Measurements from ENCODE around the gene SLC10A7. TPM values are rescaled to one million over a fixed set of nuclear protein-coding genes. Genes with fewer than 3 reads are reported as not detected.

The SLC10A7 gene
- polyA plus RNA-seq, 6 donors from 2014 or later, result 4.1 to 13.6 (median 8.0) TPM

DNA sequence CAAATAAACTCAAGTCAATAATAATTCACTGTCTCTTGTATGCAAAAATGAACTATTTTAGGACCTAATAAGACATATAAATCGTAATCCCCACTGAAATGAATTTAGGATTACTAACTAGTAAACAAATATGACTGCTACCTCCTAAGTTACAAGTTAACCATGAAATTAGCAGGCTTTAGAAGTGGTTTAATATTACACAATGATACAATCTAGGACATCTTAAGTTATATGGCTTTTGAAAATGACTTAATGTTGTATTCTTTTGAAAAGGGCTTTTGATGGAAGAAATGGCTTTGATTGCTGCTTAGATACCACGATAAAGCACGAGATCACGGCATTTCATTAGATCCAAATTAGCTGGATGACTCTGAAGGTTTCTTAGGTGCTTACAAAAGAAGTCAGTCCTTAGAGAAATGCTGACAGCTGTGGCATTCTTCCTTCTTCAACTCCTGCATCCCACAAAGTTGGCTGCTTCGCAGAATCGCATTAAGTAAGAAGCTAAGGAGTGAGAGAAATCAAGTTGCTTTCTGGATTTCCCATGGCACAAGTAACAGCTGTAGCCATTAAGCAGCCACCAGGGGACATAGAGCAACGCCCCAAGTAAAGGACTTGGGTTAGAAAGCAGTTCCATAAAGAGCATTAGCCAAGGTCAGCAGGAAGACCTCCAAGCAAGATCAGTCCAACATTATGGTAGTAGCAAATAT, 6.9 kb downstream of the SLC10A7 start:
- H3K27me3 Mint-ChIP-seq, result no peaks in the 10 kb centered on the region
- peak overlapping the region in 1 of 6 donors; percentile 12 for H3K27ac Mint-ChIP-seq

DNA sequence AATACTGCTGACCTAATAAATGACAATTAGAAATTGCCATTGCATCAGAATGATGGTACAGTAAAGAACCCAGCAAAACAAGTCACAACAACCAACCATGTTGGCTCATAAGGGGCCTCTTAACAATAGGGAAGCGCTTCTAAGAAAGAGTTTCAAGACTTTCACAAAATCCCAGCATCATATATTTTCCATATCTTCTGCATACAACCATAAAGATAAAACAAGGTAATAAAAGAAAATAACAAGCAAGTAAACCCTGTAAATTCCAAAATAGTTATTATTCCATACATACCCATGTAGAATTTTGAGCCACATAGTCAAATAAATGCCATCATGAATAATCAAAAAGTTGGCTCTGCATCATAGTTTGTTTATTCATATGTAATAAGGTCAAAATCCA, 8.2 kb downstream of the SLC10A7 start:
- H3K4me1 Mint-ChIP-seq, result peaks cover 0 to 4% (median 3%) of the 10 kb centered on the region in 3 donors
- H3K27me3 Mint-ChIP-seq, result no peaks in the 10 kb centered on the region
- H3K4me3 Mint-ChIP-seq, result no peak overlapping the region
- peaks cover 6 to 8% of the 10 kb centered on the region in 2 donors for H3K36me3 Mint-ChIP-seq
- H3K9me3 Mint-ChIP-seq, result no peaks in the 10 kb centered on the region
- ATAC-seq (ENCODE audit: low read depth in 2 of 2), result no peak
- no peak overlapping the region for H3K27ac Mint-ChIP-seq
- DNase-seq, result no peak

More for the DNA sequence above, 6.9 kb downstream of the SLC10A7 start:
- H3K36me3 Mint-ChIP-seq, result no peaks in the 10 kb centered on the region
- no peaks in the 10 kb centered on the region for H3K9me3 Mint-ChIP-seq
- H3K4me3 Mint-ChIP-seq, result no peak overlapping the region
- peaks cover 0 to 4% (median 4%) of the 10 kb centered on the region in 3 donors for H3K4me1 Mint-ChIP-seq
- no peak for DNase-seq
- ATAC-seq (ENCODE audit: low read depth in 2 of 2), result no peak

DNA sequence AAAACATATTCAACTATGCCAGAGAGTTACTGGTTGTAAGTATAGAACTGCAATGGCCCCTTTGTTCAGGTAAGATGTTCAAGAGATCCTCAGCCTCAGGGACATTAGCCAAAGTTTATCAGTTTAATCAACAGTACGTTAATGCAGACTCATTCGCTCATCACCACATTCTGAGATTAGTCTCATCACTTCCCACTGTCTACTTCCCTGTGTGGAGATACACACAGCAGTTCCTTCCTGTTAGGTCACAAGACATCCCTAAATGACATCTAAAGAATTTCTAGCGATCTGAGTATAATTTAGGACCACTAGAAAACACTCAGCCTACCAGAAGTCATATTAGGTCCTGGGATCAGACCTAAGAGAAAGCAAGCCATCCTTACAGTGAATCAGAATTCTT, 10.4 kb downstream of the SLC10A7 start:
- ATAC-seq (ENCODE audit: low read depth in 2 of 2) (no peak), DNase-seq (no peak)
- Mint-ChIP-seq H3K27me3 (no peaks in the 10 kb centered on the region), H3K9me3 (no peaks in the 10 kb centered on the region), H3K4me1 (peaks cover 0 to 5% (median 0%) of the 10 kb centered on the region in 3 donors), H3K4me3 (no peak overlapping the region), H3K36me3 (peaks cover 17 to 19% of the 10 kb centered on the region in 2 donors), H3K27ac (no peak overlapping the region)

DNA sequence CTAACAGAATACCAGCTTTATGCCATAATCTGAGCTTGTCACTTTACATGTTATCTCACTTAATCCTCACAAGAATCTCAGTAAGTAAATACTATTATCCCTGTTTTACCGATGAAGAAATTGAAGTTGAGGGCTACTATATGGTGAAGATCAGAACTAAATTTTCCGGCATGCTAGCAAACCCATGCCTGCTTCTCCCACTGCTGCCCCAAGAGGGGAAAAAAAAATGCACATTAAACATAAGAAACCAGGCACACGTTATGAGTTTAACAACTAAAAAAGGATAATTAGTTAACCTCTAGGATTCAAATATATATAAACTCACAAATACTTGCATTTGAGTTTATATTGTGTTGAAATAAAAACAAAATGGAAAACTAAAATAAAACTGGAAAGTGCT, 10.8 kb downstream of the SLC10A7 start:
- DNase-seq (no peak), ATAC-seq (ENCODE audit: low read depth in 2 of 2) (no peak)
- Mint-ChIP-seq H3K9me3 (no peaks in the 10 kb centered on the region), H3K27ac (no peak overlapping the region), H3K36me3 (peaks cover 17 to 19% of the 10 kb centered on the region in 2 donors), H3K27me3 (no peaks in the 10 kb centered on the region), H3K4me1 (peaks cover 0 to 5% (median 0%) of the 10 kb centered on the region in 3 donors), H3K4me3 (no peak overlapping the region)

DNA sequence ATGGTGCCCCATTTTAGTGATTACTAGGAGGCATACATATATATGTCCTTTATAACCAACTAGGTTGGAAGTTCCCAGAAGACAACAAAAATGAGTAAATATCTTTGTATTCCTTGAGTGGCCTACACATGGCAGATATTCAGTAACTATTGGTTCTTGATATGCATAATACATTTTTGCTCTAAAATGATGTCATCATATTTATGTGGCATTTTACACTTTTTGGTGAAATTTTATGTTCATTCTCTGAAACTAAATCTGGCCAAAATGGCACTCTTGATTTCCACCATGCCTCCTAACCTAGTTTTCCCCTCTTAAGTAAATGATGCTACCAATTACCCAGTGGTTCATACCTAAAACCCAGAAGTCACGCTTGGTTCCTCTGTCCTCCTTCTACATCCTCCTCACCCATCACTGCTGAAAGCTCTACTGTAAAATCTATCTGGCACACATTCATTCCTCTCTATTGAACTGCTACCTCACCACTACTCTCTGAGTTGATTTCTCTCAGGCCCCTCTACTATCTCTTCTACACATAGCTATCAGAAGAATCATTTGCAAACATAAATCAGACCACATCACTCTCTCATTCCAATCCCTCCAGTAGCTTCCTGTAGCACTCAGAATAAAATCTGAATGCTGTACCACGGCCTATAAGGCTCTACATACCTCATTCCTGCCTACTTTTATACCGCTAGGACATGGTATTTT, 13.4 kb downstream of the SLC10A7 start:
- Mint-ChIP-seq H3K9me3 (no peaks in the 10 kb centered on the region), H3K27ac (peak overlapping the region in 1 of 6 donors; percentile 12), H3K4me3 (no peak overlapping the region), H3K27me3 (no peaks in the 10 kb centered on the region), H3K36me3 (peaks cover 21 to 24% of the 10 kb centered on the region in 2 donors), H3K4me1 (peaks cover 0 to 5% (median 0%) of the 10 kb centered on the region in 3 donors)
- DNase-seq (no peak), ATAC-seq (ENCODE audit: low read depth in 2 of 2) (no peak)

DNA sequence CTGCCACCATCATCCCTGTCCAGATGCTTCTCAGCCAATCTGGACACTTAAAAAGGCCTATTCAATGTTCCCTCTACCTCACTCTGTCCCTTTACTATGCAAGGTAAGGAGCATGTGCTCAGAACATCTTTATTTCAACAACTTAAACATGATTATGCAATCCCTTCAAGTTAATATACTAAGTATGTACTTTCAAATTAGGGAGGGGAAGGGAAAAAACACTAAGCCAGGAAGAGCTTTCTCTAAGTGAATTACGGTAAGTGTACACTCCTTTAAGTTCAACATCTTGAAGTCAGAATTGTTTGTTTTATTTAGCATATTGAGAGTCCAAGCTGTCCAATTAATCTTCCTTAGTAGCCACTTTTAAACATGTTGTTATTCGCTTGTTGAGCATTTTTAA, 14.1 kb downstream of the SLC10A7 start:
- no peak for ATAC-seq (ENCODE audit: low read depth in 2 of 2)
- H3K27ac Mint-ChIP-seq, result no peak overlapping the region

DNA sequence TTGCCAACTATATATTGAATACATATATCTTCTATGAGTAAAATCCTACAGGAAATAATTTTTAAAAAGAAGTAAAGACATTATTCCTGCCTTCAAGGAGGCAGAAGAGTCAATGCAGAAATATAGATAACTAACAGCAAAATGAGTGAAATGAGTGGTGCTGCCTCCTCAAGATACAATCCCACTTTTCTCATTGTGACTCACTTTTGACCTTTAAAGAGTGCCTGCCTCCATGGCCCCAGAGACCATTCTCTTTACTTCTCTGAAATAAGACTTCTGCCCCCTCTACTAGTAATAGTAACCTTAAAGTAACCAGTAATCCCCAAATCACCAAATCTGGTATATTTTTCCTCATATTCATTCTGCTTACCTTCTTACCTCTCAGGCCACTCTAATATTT, 15.5 kb downstream of the SLC10A7 start:
- Mint-ChIP-seq H3K9me3 (no peaks in the 10 kb centered on the region), H3K4me1 (peaks cover 0 to 5% (median 0%) of the 10 kb centered on the region in 3 donors), H3K27ac (peak overlapping the region in 1 of 6 donors; percentile 20), H3K27me3 (no peaks in the 10 kb centered on the region), H3K4me3 (no peak overlapping the region), H3K36me3 (peaks cover 26 to 28% of the 10 kb centered on the region in 2 donors)
- no peak for DNase-seq
- no peak for ATAC-seq (ENCODE audit: low read depth in 2 of 2)

More for the DNA sequence above, 14.1 kb downstream of the SLC10A7 start:
- Mint-ChIP-seq H3K4me1 (peaks cover 0 to 5% (median 0%) of the 10 kb centered on the region in 3 donors), H3K9me3 (no peaks in the 10 kb centered on the region), H3K4me3 (no peak overlapping the region), H3K27me3 (no peaks in the 10 kb centered on the region), H3K36me3 (peaks cover 23 to 28% of the 10 kb centered on the region in 2 donors)
- no peak for DNase-seq

DNA sequence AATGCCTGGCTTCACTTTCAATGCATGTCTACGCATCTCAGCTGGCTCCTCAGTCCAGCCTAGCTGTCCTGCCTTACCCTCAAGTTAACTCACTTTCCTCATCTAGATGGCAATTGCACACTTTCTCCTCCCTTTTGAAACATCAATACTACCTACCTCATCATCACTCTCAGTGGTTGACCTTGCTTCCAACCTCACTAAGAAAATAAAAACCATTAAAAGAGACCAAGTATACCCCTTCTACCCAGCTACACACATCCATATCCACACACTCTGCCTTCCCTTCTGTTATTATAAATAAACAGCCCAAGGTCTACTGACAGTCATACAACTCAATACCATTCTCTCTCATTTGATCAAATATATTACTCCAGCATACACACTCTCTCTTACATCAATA, 21.5 kb downstream of the SLC10A7 start:
- Mint-ChIP-seq H3K27me3 (no peaks in the 10 kb centered on the region), H3K27ac (no peak overlapping the region), H3K36me3 (peaks cover 8 to 9% of the 10 kb centered on the region in 2 donors), H3K4me1 (peaks cover 0 to 3% (median 0%) of the 10 kb centered on the region in 3 donors), H3K4me3 (no peak overlapping the region), H3K9me3 (no peaks in the 10 kb centered on the region)
- no peak for DNase-seq
- ATAC-seq (ENCODE audit: low read depth in 2 of 2), result no peak

DNA sequence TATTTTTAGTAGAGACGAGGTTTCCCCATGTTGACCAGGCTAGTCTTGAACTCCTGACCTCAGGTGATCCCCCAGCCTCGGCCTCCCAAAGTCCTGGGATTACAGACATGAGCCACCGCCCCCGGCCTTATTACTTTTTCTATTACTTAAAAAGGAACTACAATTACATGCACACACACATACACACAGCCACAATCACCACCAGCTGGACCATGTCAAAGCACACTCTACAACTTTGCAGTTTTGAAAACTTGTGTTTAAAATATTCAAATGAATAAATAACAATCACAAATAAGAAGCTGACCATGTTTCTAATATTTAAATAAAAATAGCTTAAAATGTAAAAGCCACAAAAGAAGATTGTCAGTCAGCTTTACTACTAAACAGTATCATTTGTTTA, 23.4 kb downstream of the SLC10A7 start:
- no peaks in the 10 kb centered on the region for H3K9me3 Mint-ChIP-seq
- H3K4me1 Mint-ChIP-seq, result peaks cover 0 to 7% (median 0%) of the 10 kb centered on the region in 3 donors
- no peak for ATAC-seq (ENCODE audit: low read depth in 2 of 2)
- no peak for DNase-seq
- H3K27me3 Mint-ChIP-seq, result no peaks in the 10 kb centered on the region
- H3K36me3 Mint-ChIP-seq, result peaks cover 5 to 10% of the 10 kb centered on the region in 2 donors
- no peak overlapping the region for H3K27ac Mint-ChIP-seq
- H3K4me3 Mint-ChIP-seq, result no peak overlapping the region

DNA sequence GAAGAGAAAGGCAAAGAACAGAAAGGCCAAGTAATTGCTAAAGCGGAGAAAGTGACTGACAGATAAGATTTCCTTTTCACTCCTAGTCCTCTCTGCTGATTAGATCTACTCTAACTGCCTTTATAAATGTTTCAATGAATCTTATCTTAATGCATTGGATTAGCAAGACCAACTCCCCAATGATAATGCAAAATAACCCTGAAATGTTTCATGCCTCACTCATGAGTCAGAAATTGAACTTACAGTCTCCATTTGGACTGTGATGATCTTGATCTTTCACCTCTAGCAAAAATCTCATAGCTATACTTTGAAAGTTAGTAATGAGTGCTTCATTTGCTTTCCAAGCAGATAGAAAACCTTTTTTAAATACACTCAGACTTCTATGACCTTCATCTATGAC, 26.5 kb downstream of the SLC10A7 start:
- Mint-ChIP-seq H3K27me3 (no peaks in the 10 kb centered on the region), H3K4me1 (peaks cover 0 to 11% (median 4%) of the 10 kb centered on the region in 3 donors), H3K4me3 (no peak overlapping the region), H3K36me3 (peaks cover 4 to 15% of the 10 kb centered on the region in 2 donors), H3K27ac (no peak overlapping the region), H3K9me3 (no peaks in the 10 kb centered on the region)
- ATAC-seq (ENCODE audit: low read depth in 2 of 2) (no peak), DNase-seq (no peak)

DNA sequence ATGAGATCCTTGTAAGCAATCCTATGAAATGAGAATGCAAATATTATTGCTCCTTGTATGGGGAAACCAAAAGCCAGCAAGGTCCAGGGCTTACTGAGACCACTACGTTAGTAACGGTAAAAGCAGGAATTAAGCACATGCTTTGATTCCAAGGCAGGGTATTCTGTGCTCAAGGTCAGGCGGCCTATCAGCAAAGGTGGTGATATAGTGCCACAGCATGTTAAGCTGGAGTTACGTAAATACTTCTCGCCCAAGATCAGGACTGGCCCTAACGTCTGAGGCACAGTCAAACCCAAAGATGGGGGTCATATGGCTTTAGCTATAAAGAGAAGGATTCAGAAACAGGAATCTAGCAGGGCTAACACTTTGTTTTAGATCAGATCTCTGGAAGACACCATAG, 27.6 kb downstream of the SLC10A7 start:
- Mint-ChIP-seq H3K36me3 (peaks cover 4 to 15% of the 10 kb centered on the region in 2 donors), H3K27me3 (no peaks in the 10 kb centered on the region), H3K9me3 (no peaks in the 10 kb centered on the region), H3K4me3 (no peak overlapping the region), H3K4me1 (peaks cover 0 to 11% (median 4%) of the 10 kb centered on the region in 3 donors), H3K27ac (no peak overlapping the region)
- DNase-seq, result no peak
- no peak for ATAC-seq (ENCODE audit: low read depth in 2 of 2)

DNA sequence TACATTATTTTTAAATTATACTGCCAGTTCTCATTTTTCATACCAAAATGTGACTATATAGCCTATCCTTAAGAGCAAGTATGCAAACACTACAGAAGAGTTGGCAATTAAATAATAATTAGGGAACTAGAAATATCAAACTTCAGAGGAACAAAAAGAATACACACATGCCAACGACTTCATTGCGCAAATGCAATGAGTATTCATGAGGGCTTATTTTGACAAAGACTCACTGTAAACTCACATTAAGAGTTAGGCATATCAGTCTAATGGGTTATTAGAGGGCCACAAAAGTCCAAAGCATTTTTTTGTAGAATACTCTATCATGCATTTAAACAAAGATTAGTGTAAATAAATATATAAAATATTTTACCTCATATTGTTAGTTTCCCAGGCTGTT, 31.6 kb downstream of the SLC10A7 start:
- Mint-ChIP-seq H3K4me1 (peaks cover 6 to 12% (median 8%) of the 10 kb centered on the region in 3 donors), H3K36me3 (peaks cover 18 to 23% of the 10 kb centered on the region in 2 donors), H3K9me3 (peaks cover 0 to 4% (median under 1%) of the 10 kb centered on the region in 7 donors), H3K4me3 (no peak overlapping the region), H3K27me3 (no peaks in the 10 kb centered on the region), H3K27ac (no peak overlapping the region)
- DNase-seq, result no peak
- ATAC-seq (ENCODE audit: low read depth in 2 of 2), result no peak

DNA sequence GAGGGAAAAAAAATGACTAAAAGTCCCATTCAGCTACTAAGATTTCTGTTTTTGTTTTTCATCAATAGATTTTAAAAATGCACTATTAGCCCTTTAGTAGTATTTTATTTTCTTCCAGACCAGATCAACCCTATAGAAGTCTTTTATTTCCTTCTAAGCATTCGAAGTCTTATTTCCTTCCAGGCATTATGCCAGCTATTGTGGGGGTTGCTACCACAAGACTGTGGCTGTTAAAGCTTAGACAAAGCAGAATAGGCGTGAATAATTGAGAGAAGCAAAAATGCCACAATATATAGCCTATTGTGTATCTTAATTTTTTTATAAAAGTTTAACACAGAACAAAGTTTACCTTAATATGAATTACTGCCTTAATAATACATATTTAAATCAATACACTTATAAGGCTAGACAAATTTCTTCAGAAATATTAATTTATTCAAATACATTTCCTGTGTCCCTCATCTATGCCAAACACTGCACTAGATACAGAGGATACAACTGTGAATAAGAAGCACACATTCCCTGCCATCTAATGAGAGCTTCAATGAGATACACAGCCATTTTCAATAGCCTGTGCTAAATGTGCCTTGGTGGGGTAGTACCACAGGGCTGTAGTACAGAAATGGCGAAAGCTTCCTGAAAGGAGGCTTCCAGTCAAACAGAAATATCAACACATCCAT, 33.1 kb downstream of the SLC10A7 start:
- H3K4me1 Mint-ChIP-seq, result peaks cover 4 to 12% (median 6%) of the 10 kb centered on the region in 3 donors
- peak overlapping the region in 1 of 6 donors; percentile 15 for H3K27ac Mint-ChIP-seq
- peaks cover 26 to 32% of the 10 kb centered on the region in 2 donors for H3K36me3 Mint-ChIP-seq
- DNase-seq (no peak), ATAC-seq (ENCODE audit: low read depth in 2 of 2) (no peak)
- H3K9me3 Mint-ChIP-seq, result peaks cover 2 to 15% (median 7%) of the 10 kb centered on the region in 7 donors
- H3K4me3 Mint-ChIP-seq, result no peak overlapping the region
- no peaks in the 10 kb centered on the region for H3K27me3 Mint-ChIP-seq
